Endodermal cell (in vitro differentiated cells): ENCODE measurements around the gene TGM6. TPM values are rescaled to one million over a fixed set of nuclear protein-coding genes. Genes with fewer than 3 reads are reported as not detected.
A peak's percentile ranks its signal among the peaks of the same experiment; 100 is the strongest.

ENCODE experiments used
- DNase-seq: peaks from one replicate; pipeline ENCODE4 v3.0.0-alpha.2; 2017
- H3K27ac ChIP-seq: 2 replicates; pipeline ENCODE4 v1.5.1; 2013; ENCODE audit warnings: mild to moderate bottlenecking, low read depth, low read length, moderate library complexity
- H3K27me3 ChIP-seq: 2 replicates; pipeline ENCODE4 v1.6.1; 2013; ENCODE audit warnings: mild to moderate bottlenecking, low read length, moderate library complexity; ENCODE audit not compliant: insufficient read depth, control insufficient read depth, poor library complexity, severe bottlenecking
- H3K36me3 ChIP-seq: 2 replicates; pipeline ENCODE4 v1.7.0; 2013; ENCODE audit warnings: mild to moderate bottlenecking, low read length, moderate library complexity; ENCODE audit not compliant: control insufficient read depth, insufficient read depth
- H3K4me1 ChIP-seq: one replicate; pipeline ENCODE4 v1.7.0; 2013; ENCODE audit warnings: low read length; ENCODE audit not compliant: control insufficient read depth, insufficient read depth
- H3K4me3 ChIP-seq: 2 replicates; pipeline ENCODE4 v1.5.1; 2013; ENCODE audit warnings: mild to moderate bottlenecking, low read length, moderate library complexity
- H3K9ac ChIP-seq: 2 replicates; pipeline ENCODE4 v1.6.1; 2013; ENCODE audit warnings: mild to moderate bottlenecking, low read length, moderate library complexity; ENCODE audit not compliant: poor library complexity, severe bottlenecking; ENCODE audit errors: extremely low read depth
- H3K9me3 ChIP-seq: 2 replicates; pipeline ENCODE4 v1.6.1; 2013; ENCODE audit warnings: mild to moderate bottlenecking, low read length, moderate library complexity; ENCODE audit not compliant: control insufficient read depth
- H3K27ac Mint-ChIP-seq: 2 replicates; pipeline ENCODE4 v1.8.0; 2020; ENCODE audit warnings: mixed read lengths
- H3K27me3 Mint-ChIP-seq: 2 replicates; pipeline ENCODE4 v1.8.0; 2021; ENCODE audit warnings: mild to moderate bottlenecking, mixed read lengths; ENCODE audit not compliant: insufficient read depth
- H3K36me3 Mint-ChIP-seq: 2 replicates; pipeline ENCODE4 v1.8.0; 2020; ENCODE audit warnings: low read depth, mixed read lengths
- H3K4me1 Mint-ChIP-seq: 2 replicates; pipeline ENCODE4 v1.8.0; 2020; ENCODE audit warnings: mixed read lengths
- H3K4me3 Mint-ChIP-seq: 2 replicates; pipeline ENCODE4 v1.8.0; 2020; ENCODE audit warnings: mild to moderate bottlenecking, moderate library complexity, mixed read lengths
- H3K9me3 Mint-ChIP-seq: 2 replicates; pipeline ENCODE4 v1.8.0; 2020; ENCODE audit warnings: mild to moderate bottlenecking, mixed read lengths
- CTCF ChIP-seq: fragments of 200-600 bp; sonication (generic); conservative IDR thresholded peaks from 2 replicates; pipeline ENCODE4 v1.5.0; 2021; ENCODE audit warnings: antibody characterized with exemption, mild to moderate bottlenecking
- WGBS, 2 experiments: methylation state at CpG; one replicate each; pipeline versions ENCODE4 v1.1.5 to v1.1.7; 2013; ENCODE audit warnings: missing lambda C conversion rate in 2 of 2, mixed read lengths in 1 of 2; ENCODE audit not compliant: insufficient coverage in 1 of 2, insufficient read length in 1 of 2; 5-methylcytosine and 5-hydroxymethylcytosine counted together
- total RNA-seq, 2 donors: library from RNA; stranded (reverse); fragmentation: NEBNext Ultra II Directional in 1 of 2; extraction: Animal tissue kit (Norgen Biotek cat#: 25700) in 1 of 2; gene quantifications; 2 replicates in 1 of 2; 3 replicates in 1 of 2; pipeline ENCODE4 v1.2.1, GENCODE V29; 2021

The TGM6 gene
- total RNA-seq, 2 donors from 2014 or later: not detected

GRCh38 chr20:2462484-2462883, 81.8 kb downstream of the TGM6 start:
- Histone ChIP-seq H3K4me3 (no peak overlapping the region), H3K36me3 (peaks cover 89% of the 10 kb centered on the region), H3K9me3 (no peaks in the 10 kb centered on the region), H3K4me1 (no peaks in the 10 kb centered on the region), H3K9ac (no peak overlapping the region), H3K27me3 (no peaks in the 10 kb centered on the region), H3K27ac (no peak overlapping the region)
- DNase-seq: peak; percentile 24
- no peaks in the 10 kb centered on the region for H3K27me3 Mint-ChIP-seq
- 97% methylated on average over 3 of the region's 3 CpGs; no CpG with 5 or more reads in 1 of the 2 experiments for WGBS, 2 experiments
- no peaks in the 10 kb centered on the region for H3K9me3 Mint-ChIP-seq
- H3K27ac Mint-ChIP-seq: no peak overlapping the region
- no peaks in the 10 kb centered on the region for H3K4me1 Mint-ChIP-seq
- no peak for TF ChIP-seq CTCF
- H3K36me3 Mint-ChIP-seq: peaks cover 85% of the 10 kb centered on the region
- no peak overlapping the region for H3K4me3 Mint-ChIP-seq

GRCh38 chr20:2463616-2464365, 83.1 kb downstream of the TGM6 start:
- Mint-ChIP-seq H3K36me3 (peaks cover 96% of the 10 kb centered on the region), H3K27ac (no peak overlapping the region), H3K4me3 (no peak overlapping the region), H3K27me3 (no peaks in the 10 kb centered on the region), H3K4me1 (peaks cover 8% of the 10 kb centered on the region), H3K9me3 (no peaks in the 10 kb centered on the region)
- H3K4me3 ChIP-seq: no peak overlapping the region
- 96 to 100% methylated on average over 5 to 9 of the region's 9 CpGs for WGBS, 2 experiments
- H3K36me3 ChIP-seq: peaks cover 100% of the 10 kb centered on the region
- TF ChIP-seq CTCF: peak; percentile 20
- no peaks in the 10 kb centered on the region for H3K9me3 ChIP-seq
- H3K9ac ChIP-seq: no peak overlapping the region
- peak; percentile 47 for DNase-seq
- no peaks in the 10 kb centered on the region for H3K27me3 ChIP-seq
- no peaks in the 10 kb centered on the region for H3K4me1 ChIP-seq
- H3K27ac ChIP-seq: no peak overlapping the region

DNA sequence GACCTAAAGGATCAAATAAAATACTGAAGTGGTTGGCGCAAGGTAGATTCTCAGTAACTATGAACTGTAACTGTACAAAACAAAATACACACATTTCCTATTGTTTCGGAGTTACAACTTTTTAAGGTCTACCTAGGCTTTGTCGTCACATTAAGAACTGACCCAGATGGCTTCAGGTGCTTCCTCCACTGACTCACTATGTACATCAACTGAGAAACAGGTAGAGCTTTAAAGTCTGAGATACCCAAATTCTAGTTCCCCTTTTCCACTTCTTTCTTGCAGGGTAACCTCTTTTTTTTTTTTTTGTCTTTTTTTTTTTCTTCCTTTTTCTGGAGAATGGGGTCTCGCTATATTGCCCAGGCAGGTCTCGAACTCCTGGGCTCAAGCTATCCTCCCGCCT, 84.4 kb downstream of the TGM6 start:
- no peak for DNase-seq
- no peaks in the 10 kb centered on the region for H3K9me3 Mint-ChIP-seq
- H3K36me3 Mint-ChIP-seq: peaks cover 94% of the 10 kb centered on the region
- TF ChIP-seq CTCF: no peak
- Histone ChIP-seq H3K36me3 (peaks cover 93% of the 10 kb centered on the region), H3K4me3 (no peak overlapping the region), H3K4me1 (no peaks in the 10 kb centered on the region), H3K9me3 (no peaks in the 10 kb centered on the region), H3K9ac (no peak overlapping the region), H3K27ac (no peak overlapping the region), H3K27me3 (no peaks in the 10 kb centered on the region)
- WGBS, 2 experiments: 95 to 98% methylated on average over 4 to 6 of the region's 6 CpGs
- H3K27ac Mint-ChIP-seq: no peak overlapping the region
- H3K4me1 Mint-ChIP-seq: peaks cover 12% of the 10 kb centered on the region
- no peak overlapping the region for H3K4me3 Mint-ChIP-seq
- no peaks in the 10 kb centered on the region for H3K27me3 Mint-ChIP-seq
